Spleen (tissue), 11 donors: ENCODE measurements around the gene MAP3K14. TPM values are rescaled to one million over a fixed set of nuclear protein-coding genes. Genes with fewer than 3 reads are reported as not detected.

Source experiments
- DNase-seq: peaks from one replicate; pipeline ENCODE4 v3.0.0-alpha.2; 2020
- H3K27ac ChIP-seq, 8 donors: fragments of 200-600 bp; sonication (generic) in 7 of 8; 1 replicate in 4 of 8; 2 replicates in 4 of 8; pipeline versions ENCODE4 v1.5.0 to v1.8.0; 2016 to 2021; ENCODE audit warnings: inconsistent platforms in 4 of 8, mild to moderate bottlenecking in 4 of 8, moderate library complexity in 1 of 8
- H3K27me3 ChIP-seq, 7 donors: fragments of 200-600 bp; sonication (generic) in 6 of 7; replicated peaks in 1 of 7; 1 replicate in 4 of 7; 2 replicates in 3 of 7; pipeline versions ENCODE4 v1.5.0 to v1.8.0; 2016 to 2021; ENCODE audit warnings: inconsistent platforms in 3 of 7, mild to moderate bottlenecking in 1 of 7
- H3K36me3 ChIP-seq, 6 donors: fragments of 200-600 bp; sonication (generic) in 5 of 6; 1 replicate in 4 of 6; 2 replicates in 2 of 6; pipeline versions ENCODE4 v1.5.0 to v1.8.0; 2016 to 2021; ENCODE audit warnings: inconsistent platforms in 2 of 6
- H3K4me1 ChIP-seq, 6 donors: fragments of 200-600 bp; sonication (generic) in 5 of 6; 1 replicate in 3 of 6; 2 replicates in 3 of 6; pipeline versions ENCODE4 v1.5.0 to v1.8.0; 2016 to 2021; ENCODE audit warnings: inconsistent platforms in 3 of 6
- H3K4me3 ChIP-seq, 8 donors: fragments of 200-600 bp; sonication (generic) in 7 of 8; 1 replicate in 4 of 8; 2 replicates in 4 of 8; pipeline versions ENCODE4 v1.5.0 to v1.8.0; 2016 to 2021; ENCODE audit warnings: inconsistent platforms in 4 of 8, mild to moderate bottlenecking in 4 of 8, moderate library complexity in 2 of 8
- H3K9me3 ChIP-seq, 8 donors: fragments of 200-600 bp; sonication (generic) in 7 of 8; 1 replicate in 4 of 8; 2 replicates in 4 of 8; pipeline versions ENCODE4 v1.5.0 to v1.8.0; 2016 to 2021; ENCODE audit warnings: inconsistent platforms in 4 of 8
- CTCF ChIP-seq, 11 experiments: fragments of 200-600 bp in 7 of 11; fragments of 450-650 bp in 4 of 11; sonication (generic) in 4 of 11; IDR thresholded peaks in 8 of 11; conservative IDR thresholded peaks in 3 of 11; 1 replicate in 7 of 11; 2 replicates in 4 of 11; pipeline versions ENCODE4 v1.4.0 to v1.8.0; 2016 to 2021; ENCODE audit warnings: antibody characterized with exemption in 11 of 11, inconsistent platforms in 4 of 11, mild to moderate bottlenecking in 1 of 11
- POLR2A ChIP-seq, 3 donors: fragments of 450-650 bp; IDR thresholded peaks; one replicate each; pipeline ENCODE4 v1.5.1; 2017; ENCODE audit warnings: antibody characterized with exemption in 3 of 3, mild to moderate bottlenecking in 1 of 3
- POLR2AphosphoS5 ChIP-seq, 3 donors: sonication (generic); formaldehyde crosslinking; IDR thresholded peaks; one replicate each; pipeline ENCODE4 v1.5.1; 2017; ENCODE audit warnings: antibody characterized with exemption in 3 of 3
- WGBS, 5 donors: extraction: QIAGEN DNeasy Blood & Tissue Kit in 3 of 5; methylation state at CpG; one replicate each; pipeline versions ENCODE4 v1.1.5 to v1.1.7; 2013 to 2018; 5-methylcytosine and 5-hydroxymethylcytosine counted together
- intact Hi-C: fragments of 100-400 bp; cut with DNase I; formaldehyde crosslinking; loops from one replicate; pipeline ENCODE4 v1.15.0; 2023; ENCODE audit warnings: low total_unique reads
- polyA plus RNA-seq, 3 donors: library from polyadenylated mRNA; stranded (reverse); fragments of 200-250 nt; gene quantifications; one replicate each; pipeline ENCODE4 v1.2.1, GENCODE V29; 2013
- total RNA-seq, 7 donors: library from RNA; depleted of rRNA in 3 of 7; stranded (reverse); fragments of >200 nt in 3 of 7; fragmentation: NEBNext Ultra II Directional in 4 of 7; extraction: Animal tissue kit (Norgen Biotek cat#: 25700) in 4 of 7; gene quantifications; one replicate each; pipeline versions ENCODE4 v1.1.0 to v1.2.1, GENCODE V29; 2016 to 2021
- donor health status: healthy with polysubstance abuse.
- donor health status: DM: no; HTN: no; CAD: no; lungs with moderate emphysema.
- donor health status: DM: no; HTN: no; CAD: no.
- donor health status: Bipolar disorder and iron deficiency.
- donor health status: healthy.
- donor health status: DM: no; HTN: no; CAD: no.
- donor health status: DM: yes; HTN: yes; CAD: no.

MAP3K14 gene
- total and polyA plus RNA-seq, 10 donors = 17.3 to 36.3 (median 28.0) TPM

- Histone ChIP-seq H3K4me3 (peak overlapping the region in 1 of 8 donors; percentile 80), H3K4me1 (peaks cover 33 to 100% (median 85%) of the 10 kb centered on the region in 6 donors), H3K27ac (peak overlapping the region in 7 of 8 donors; percentile 93 to 99 (median 96)), H3K27me3 (peaks cover 0 to under 1% (median 0%) of the 10 kb centered on the region in 7 donors), H3K9me3 (no peaks in the 10 kb centered on the region), H3K36me3 (peaks cover 0 to 53% (median 16%) of the 10 kb centered on the region in 6 donors)
- WGBS, 5 donors = 74 to 93% (median 85%) methylated on average over 3 to 4 of the region's 4 CpGs
- DNase-seq = no peak
- TF ChIP-seq POLR2AphosphoS5 (IDR thresholded peaks at IDR 0.05) (no peak), CTCF (IDR thresholded peaks at IDR 0.05 in 8 of 11, conservative IDR thresholded peaks at IDR 0.05 in 3 of 11) (no peak), POLR2A (IDR thresholded peaks at IDR 0.05) (no peak)
- intact Hi-C loops = no loop called here
These were observed 86.4 kb downstream of the MAP3K14 start for GRCh38 chr17:45230410-45230786.

GRCh38 chr17:45229681-45230409, 87.0 kb downstream of the MAP3K14 start:
- Histone ChIP-seq H3K4me3 (peak overlapping the region in 3 of 8 donors; percentile 63 to 80 (median 68)), H3K27ac (peak overlapping the region; percentile 93 to 99 (median 96))
- WGBS, 5 donors = 54 to 72% (median 63%) methylated on average over 16 of the region's 16 CpGs

GRCh38 chr17:45228763-45229539, 87.9 kb downstream of the MAP3K14 start:
- WGBS, 5 donors = 15 to 26% (median 16%) methylated on average over 13 to 19 of the region's 19 CpGs
- Histone ChIP-seq H3K9me3 (no peaks in the 10 kb centered on the region), H3K27me3 (no peaks in the 10 kb centered on the region), H3K4me3 (peak overlapping the region in 5 of 8 donors; percentile 24 to 80 (median 68)), H3K27ac (peak overlapping the region; percentile 93 to 99 (median 96)), H3K36me3 (peaks cover 0 to 39% (median 14%) of the 10 kb centered on the region in 6 donors), H3K4me1 (peaks cover 38 to 100% (median 88%) of the 10 kb centered on the region in 6 donors)
- TF ChIP-seq CTCF (IDR thresholded peaks at IDR 0.05 in 8 of 11, conservative IDR thresholded peaks at IDR 0.05 in 3 of 11) = peak in 2 of 11 experiments; percentile 43 to 49
- TF ChIP-seq POLR2AphosphoS5 (IDR thresholded peaks at IDR 0.05) = peak; percentile 80 to 94 (median 88)
- peak in 1 of 3 donors; percentile 43 for TF ChIP-seq POLR2A (IDR thresholded peaks at IDR 0.05)
- peak; percentile 97 for DNase-seq
- intact Hi-C loops = no loop called here

More at GRCh38 chr17:45229681-45230409, 87.0 kb downstream of the MAP3K14 start:
- peak; percentile 85 for DNase-seq
- intact Hi-C loops = no loop called here
- H3K27me3 ChIP-seq = no peaks in the 10 kb centered on the region
- H3K4me1 ChIP-seq = peaks cover 37 to 100% (median 85%) of the 10 kb centered on the region in 6 donors
- TF ChIP-seq POLR2AphosphoS5 (IDR thresholded peaks at IDR 0.05) (no peak), CTCF (IDR thresholded peaks at IDR 0.05 in 8 of 11, conservative IDR thresholded peaks at IDR 0.05 in 3 of 11) (no peak), POLR2A (IDR thresholded peaks at IDR 0.05) (no peak)
- no peaks in the 10 kb centered on the region for H3K9me3 ChIP-seq
- H3K36me3 ChIP-seq = peaks cover 0 to 48% (median 16%) of the 10 kb centered on the region in 6 donors
